ENCODE measurements around the gene CYP8B1. TPM values are rescaled to one million over a fixed set of nuclear protein-coding genes. Genes with fewer than 3 reads are reported as not detected.

Gene CYP8B1
- total and polyA plus RNA-seq, 2 experiments from 2014 or later, result not detected

- no peaks in the 10 kb centered on the region; the same call in 1 of the 2 replicates for H3K4me1 ChIP-seq (ENCODE audit: insufficient read depth)
- Mint-ChIP-seq H3K36me3 (ENCODE audit: low read depth) (no peaks in the 10 kb centered on the region), H3K4me3 (no peak overlapping the region), H3K9me3 (no peaks in the 10 kb centered on the region), H3K27ac (no peak overlapping the region), H3K27me3 (ENCODE audit: insufficient read depth, low read depth, poor library complexity) (peaks cover 5% of the 10 kb centered on the region), H3K4me1 (peaks cover 15% of the 10 kb centered on the region)
- ATAC-seq, result peak; percentile 54
- peak; percentile 23 for DNase-seq (ENCODE audit: low spot score)
- no peaks in the 10 kb centered on the region for H4K20me1 ChIP-seq (replicated peaks; ENCODE audit: insufficient read depth)
- H3K36me3 ChIP-seq (ENCODE audit: insufficient read depth), result no peaks in the 10 kb centered on the region
- peaks cover 4% of the 10 kb centered on the region; the same call in 1 of the 2 replicates for H3K9me2 ChIP-seq (ENCODE audit: insufficient read depth)
- no peak overlapping the region for H3K4me3 ChIP-seq
- no peaks in the 10 kb centered on the region for H3K27me3 ChIP-seq (ENCODE audit: insufficient read depth)
- no peaks in the 10 kb centered on the region for H3F3A ChIP-seq (replicated peaks; ENCODE audit: low read depth)
- H3K27ac ChIP-seq (ENCODE audit: low read depth), result no peak overlapping the region
- TF ChIP-seq REST (IDR thresholded peaks at IDR 0.05; ENCODE audit: unreplicated experiment), result no peak
- TF ChIP-seq ZNF331 (CRISPR knock-in tag; IDR thresholded peaks at IDR 0.05; ENCODE audit: low read depth), result no peak
- no peak for TF ChIP-seq ETS1 (IDR thresholded peaks at IDR 0.05)
- TF ChIP-seq CREB1 (CRISPR knock-in tag; IDR thresholded peaks at IDR 0.05; ENCODE audit: low read depth), result no peak
- no peak for TF ChIP-seq EZH2phosphoT487 (IDR thresholded peaks at IDR 0.05; ENCODE audit: unreplicated experiment)
- TF ChIP-seq STAT1 (IDR thresholded peaks at IDR 0.05; ENCODE audit: unreplicated experiment), result no peak
- no peak for TF ChIP-seq NANOG (IDR thresholded peaks at IDR 0.05; ENCODE audit: borderline replicate concordance)
- TF ChIP-seq ZNF462 (CRISPR knock-in tag; IDR thresholded peaks at IDR 0.05), result no peak
- TF ChIP-seq EZH2 (IDR thresholded peaks at IDR 0.05; ENCODE audit: low read depth, unreplicated experiment), result no peak
- TF ChIP-seq POLR2AphosphoS5 (IDR thresholded peaks at IDR 0.05; ENCODE audit: low read depth), result no peak
- peak overlapping the region; percentile 90 for H2AFZ ChIP-seq
- H3K4me2 ChIP-seq, result no peak overlapping the region
- no peaks in the 10 kb centered on the region for H3K79me2 ChIP-seq (replicated peaks; ENCODE audit: insufficient read depth)
Observed at GRCh38 chr3:42847731-42848130, 27.9 kb downstream of the CYP8B1 start.

All from GM23338 (cell line).